Measurements from ENCODE around the gene PIGL.

DNA sequence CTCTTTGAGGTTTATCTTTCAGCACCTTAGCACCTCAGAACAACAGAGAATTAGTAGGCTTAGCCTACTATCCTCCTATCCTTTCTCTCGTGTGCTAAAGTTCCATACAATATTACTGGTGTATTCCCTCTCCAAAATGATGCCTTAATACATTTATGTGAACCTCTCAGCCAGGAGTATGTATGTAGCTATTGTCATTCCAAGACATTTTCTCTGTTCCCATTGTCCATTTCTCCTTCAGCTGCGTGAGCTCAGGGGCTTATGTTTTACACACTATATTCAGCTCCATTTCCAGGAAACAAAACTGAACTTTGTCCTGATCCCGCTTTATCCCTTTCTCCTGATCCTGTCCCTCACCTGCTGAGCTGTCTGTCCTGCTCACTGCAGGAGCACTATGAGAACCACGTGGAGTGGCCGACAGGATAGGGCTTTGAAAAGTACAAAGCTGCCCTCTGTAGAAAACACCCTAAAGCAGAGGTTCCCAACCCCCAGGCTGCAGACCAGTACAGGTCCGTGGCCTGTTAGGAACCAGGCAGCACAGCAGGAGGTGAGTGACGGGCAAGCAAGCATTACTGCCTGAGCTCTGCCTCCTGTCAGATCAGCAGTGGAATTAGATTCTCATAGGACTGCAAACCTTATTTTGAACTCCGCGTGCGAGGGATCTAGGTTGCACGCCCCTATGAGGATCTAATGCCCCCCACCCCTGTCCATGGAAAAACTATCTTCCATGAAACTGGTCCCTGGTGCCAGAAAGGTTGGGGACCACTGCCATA is 80.5 kb downstream of the PIGL start:
- TF ChIP-seq POLR2A (IDR thresholded peaks at IDR 0.05; ENCODE audit: low read depth, low read length), result no peak
- TF ChIP-seq, protein P1, sequence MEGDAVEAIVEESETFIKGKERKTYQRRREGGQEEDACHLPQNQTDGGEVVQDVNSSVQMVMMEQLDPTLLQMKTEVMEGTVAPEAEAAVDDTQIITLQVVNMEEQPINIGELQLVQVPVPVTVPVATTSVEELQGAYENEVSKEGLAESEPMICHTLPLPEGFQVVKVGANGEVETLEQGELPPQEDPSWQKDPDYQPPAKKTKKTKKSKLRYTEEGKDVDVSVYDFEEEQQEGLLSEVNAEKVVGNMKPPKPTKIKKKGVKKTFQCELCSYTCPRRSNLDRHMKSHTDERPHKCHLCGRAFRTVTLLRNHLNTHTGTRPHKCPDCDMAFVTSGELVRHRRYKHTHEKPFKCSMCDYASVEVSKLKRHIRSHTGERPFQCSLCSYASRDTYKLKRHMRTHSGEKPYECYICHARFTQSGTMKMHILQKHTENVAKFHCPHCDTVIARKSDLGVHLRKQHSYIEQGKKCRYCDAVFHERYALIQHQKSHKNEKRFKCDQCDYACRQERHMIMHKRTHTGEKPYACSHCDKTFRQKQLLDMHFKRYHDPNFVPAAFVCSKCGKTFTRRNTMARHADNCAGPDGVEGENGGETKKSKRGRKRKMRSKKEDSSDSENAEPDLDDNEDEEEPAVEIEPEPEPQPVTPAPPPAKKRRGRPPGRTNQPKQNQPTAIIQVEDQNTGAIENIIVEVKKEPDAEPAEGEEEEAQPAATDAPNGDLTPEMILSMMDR (IDR thresholded peaks at IDR 0.05; ENCODE audit: extremely low read depth in 1 of 2, insufficient read depth in 1 of 2, low read depth in 1 of 2, low read length in 2 of 2), result no peak
- TF ChIP-seq FOS (IDR thresholded peaks at IDR 0.05; ENCODE audit: borderline replicate concordance, insufficient read depth, low read length), result no peak
- TF ChIP-seq MYC (IDR thresholded peaks at IDR 0.05; ENCODE audit: low read depth, low read length), result no peak

All from endothelial cell of umbilical vein (primary cell).